A673 (cell line): ENCODE data around the gene TLR9.

Source experiments
- EZH2 ChIP-seq: fragments of 200-600 bp; sonication (generic); IDR thresholded peaks from 2 replicates; pipeline ENCODE4 v1.6.1; 2017; ENCODE audit warnings: borderline replicate concordance, low read depth, mild to moderate bottlenecking, mixed read lengths, antibody characterized with exemption, low read length; ENCODE audit not compliant: poor library complexity, severe bottlenecking
- TF ChIP-seq, protein P1 (sequence below): fragments of 300-800, 200-600 bp; sonication (generic); conservative IDR thresholded peaks from 2 replicates; pipeline ENCODE4 v1.5.1; 2017; ENCODE audit warnings: low read depth, mild to moderate bottlenecking, antibody characterized with exemption, low read length, moderate library complexity, mixed read lengths

DNA sequence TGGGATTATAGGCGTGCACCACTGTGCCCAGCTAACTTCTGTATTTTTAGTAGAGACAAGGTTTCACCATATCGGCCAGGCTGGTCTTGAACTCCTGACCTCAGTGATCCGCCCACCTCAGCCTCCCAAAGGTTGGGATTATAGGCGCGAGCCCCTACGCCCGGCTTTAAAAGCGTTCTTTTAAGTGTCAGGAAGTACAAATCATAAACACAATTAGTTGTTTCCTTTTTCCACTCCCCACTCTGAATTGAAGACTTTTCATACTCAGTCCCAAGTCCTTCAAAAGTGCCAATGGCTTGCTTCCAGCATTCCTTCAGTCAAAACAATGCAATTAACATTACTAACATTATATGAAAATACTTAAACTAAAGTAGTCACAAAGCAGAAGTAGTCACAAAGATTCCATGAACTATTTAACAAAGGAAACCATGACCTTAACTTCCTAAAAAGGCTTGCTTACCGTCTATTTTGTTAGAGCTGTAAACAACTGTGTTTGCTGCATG, 44.9 kb upstream of the TLR9 start:
- TF ChIP-seq, protein P1, sequence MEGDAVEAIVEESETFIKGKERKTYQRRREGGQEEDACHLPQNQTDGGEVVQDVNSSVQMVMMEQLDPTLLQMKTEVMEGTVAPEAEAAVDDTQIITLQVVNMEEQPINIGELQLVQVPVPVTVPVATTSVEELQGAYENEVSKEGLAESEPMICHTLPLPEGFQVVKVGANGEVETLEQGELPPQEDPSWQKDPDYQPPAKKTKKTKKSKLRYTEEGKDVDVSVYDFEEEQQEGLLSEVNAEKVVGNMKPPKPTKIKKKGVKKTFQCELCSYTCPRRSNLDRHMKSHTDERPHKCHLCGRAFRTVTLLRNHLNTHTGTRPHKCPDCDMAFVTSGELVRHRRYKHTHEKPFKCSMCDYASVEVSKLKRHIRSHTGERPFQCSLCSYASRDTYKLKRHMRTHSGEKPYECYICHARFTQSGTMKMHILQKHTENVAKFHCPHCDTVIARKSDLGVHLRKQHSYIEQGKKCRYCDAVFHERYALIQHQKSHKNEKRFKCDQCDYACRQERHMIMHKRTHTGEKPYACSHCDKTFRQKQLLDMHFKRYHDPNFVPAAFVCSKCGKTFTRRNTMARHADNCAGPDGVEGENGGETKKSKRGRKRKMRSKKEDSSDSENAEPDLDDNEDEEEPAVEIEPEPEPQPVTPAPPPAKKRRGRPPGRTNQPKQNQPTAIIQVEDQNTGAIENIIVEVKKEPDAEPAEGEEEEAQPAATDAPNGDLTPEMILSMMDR: no peak
- TF ChIP-seq EZH2: no peak
